Erythroblast (primary cell): Measurements from ENCODE around the gene MRPL12.

Experiments used
- GATA1 ChIP-seq: IDR thresholded peaks from 2 replicates; pipeline ENCODE4 v1.6.1; 2011; ENCODE audit warnings: low read depth, mild to moderate bottlenecking, control low read depth, low read length, moderate library complexity
- POLR2A ChIP-seq: IDR thresholded peaks from 2 replicates; pipeline ENCODE4 v1.6.1; 2011; ENCODE audit warnings: mild to moderate bottlenecking, low read length

GRCh38 chr17:81672954-81673353, 30.2 kb upstream of the MRPL12 start:
- no peak for TF ChIP-seq POLR2A
- TF ChIP-seq GATA1 = no peak
